Tibial nerve (tissue), 4 donors: Measurements from ENCODE around the gene CSNK1D.

ENCODE experiments used
- EP300 ChIP-seq, 2 donors: sonication (generic); formaldehyde crosslinking; IDR thresholded peaks; one replicate each; pipeline ENCODE4 v1.6.1; 2017; ENCODE audit warnings: antibody characterized with exemption in 2 of 2, mild to moderate bottlenecking in 1 of 2
- POLR2A ChIP-seq, 2 donors: fragments of 450-650 bp; IDR thresholded peaks; one replicate each; pipeline ENCODE4 v1.6.1; 2017; ENCODE audit warnings: antibody characterized with exemption in 2 of 2, mild to moderate bottlenecking in 2 of 2, moderate library complexity in 2 of 2
- TF ChIP-seq, protein P1 (sequence below), 5 experiments: fragments of 200-600 bp in 3 of 5; fragments of 450-650 bp in 2 of 5; sonication (generic) in 3 of 5; IDR thresholded peaks; one replicate each; pipeline ENCODE4 v1.5.1; 2016 to 2019; ENCODE audit warnings: antibody characterized with exemption in 5 of 5, mild to moderate bottlenecking in 3 of 5, moderate library complexity in 2 of 5

DNA sequence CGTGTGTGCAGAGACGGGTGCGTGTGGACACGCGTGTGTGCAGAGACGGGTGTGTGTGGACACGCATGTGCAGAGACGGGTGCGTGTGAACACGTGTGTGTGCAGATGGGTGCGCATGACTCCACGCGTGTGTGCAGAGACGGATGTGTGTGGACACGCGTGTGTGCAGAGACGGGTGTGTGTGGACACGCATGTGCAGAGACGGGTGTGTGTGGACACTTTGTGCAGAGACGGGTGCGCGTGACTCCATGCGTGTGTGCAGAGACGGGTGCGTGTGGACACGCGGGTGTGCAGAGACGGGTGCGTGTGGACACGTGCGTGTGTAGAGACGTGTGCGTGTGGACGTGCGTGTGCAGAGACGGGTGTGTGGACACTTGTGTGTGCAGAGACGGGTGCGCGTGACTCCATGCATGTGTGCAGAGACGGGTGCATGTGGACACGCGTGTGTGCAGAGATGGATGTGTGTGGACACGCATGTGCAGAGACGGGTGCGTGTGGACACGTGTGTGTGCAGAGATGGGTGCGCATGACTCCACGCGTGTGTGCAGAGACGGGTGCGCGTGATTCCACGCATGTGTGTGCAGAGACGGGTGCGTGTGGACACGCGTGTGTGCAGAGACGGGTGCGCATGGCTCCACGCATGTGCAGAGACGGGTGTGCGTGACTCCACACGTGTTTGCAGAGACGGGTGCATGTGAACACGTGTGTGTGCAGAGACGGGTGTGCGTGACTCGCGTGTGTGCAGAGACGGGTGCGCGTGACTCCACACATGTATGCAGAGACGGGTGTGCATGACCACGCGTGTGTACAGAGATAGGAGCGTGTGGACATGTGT is 45.5 kb upstream of the CSNK1D start:
- TF ChIP-seq, protein P1, sequence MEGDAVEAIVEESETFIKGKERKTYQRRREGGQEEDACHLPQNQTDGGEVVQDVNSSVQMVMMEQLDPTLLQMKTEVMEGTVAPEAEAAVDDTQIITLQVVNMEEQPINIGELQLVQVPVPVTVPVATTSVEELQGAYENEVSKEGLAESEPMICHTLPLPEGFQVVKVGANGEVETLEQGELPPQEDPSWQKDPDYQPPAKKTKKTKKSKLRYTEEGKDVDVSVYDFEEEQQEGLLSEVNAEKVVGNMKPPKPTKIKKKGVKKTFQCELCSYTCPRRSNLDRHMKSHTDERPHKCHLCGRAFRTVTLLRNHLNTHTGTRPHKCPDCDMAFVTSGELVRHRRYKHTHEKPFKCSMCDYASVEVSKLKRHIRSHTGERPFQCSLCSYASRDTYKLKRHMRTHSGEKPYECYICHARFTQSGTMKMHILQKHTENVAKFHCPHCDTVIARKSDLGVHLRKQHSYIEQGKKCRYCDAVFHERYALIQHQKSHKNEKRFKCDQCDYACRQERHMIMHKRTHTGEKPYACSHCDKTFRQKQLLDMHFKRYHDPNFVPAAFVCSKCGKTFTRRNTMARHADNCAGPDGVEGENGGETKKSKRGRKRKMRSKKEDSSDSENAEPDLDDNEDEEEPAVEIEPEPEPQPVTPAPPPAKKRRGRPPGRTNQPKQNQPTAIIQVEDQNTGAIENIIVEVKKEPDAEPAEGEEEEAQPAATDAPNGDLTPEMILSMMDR (IDR thresholded peaks at IDR 0.05), result no peak
- no peak for TF ChIP-seq EP300 (IDR thresholded peaks at IDR 0.05)
- no peak for TF ChIP-seq POLR2A (IDR thresholded peaks at IDR 0.05)
